HEK293 (cell line): ENCODE measurements around the gene IL36B.

ENCODE experiments used
- ZNF548 ChIP-seq: fragments of 450-650 bp; formaldehyde crosslinking; IDR thresholded peaks from 2 replicates; pipeline ENCODE4 v1.5.1; 2016; ENCODE audit warnings: missing biosample characterization, missing genetic modification characterization
- ZNF677 ChIP-seq: fragments of 450-650 bp; IDR thresholded peaks from 2 replicates; pipeline ENCODE4 v1.5.0; 2018; ENCODE audit warnings: missing biosample characterization, mild to moderate bottlenecking, missing genetic modification characterization, moderate library complexity
- TF ChIP-seq, protein P1 (sequence below): fragments of 450-650 bp; formaldehyde crosslinking; IDR thresholded peaks from 2 replicates; pipeline ENCODE4 v1.5.1; 2016; ENCODE audit warnings: missing biosample characterization, missing genetic modification characterization

DNA sequence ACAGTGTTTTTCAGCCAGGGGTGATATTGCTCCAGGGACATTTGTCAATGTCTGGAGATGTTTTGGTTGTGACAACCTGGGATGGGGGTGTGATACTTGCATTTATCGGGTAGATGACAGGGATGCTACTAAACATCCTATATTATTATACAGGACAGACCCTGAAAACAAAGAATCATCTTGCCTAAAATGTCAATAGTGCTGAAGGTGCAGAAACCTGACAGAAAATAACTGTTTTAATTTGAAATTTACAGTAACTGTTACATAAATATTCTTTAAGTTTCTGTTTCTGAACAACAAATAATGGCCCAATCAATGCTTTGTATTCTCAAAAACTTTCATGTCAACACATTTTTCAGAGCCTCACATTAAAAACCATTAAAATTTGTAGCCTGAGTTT, 45.4 kb downstream of the IL36B start:
- TF ChIP-seq, protein P1, sequence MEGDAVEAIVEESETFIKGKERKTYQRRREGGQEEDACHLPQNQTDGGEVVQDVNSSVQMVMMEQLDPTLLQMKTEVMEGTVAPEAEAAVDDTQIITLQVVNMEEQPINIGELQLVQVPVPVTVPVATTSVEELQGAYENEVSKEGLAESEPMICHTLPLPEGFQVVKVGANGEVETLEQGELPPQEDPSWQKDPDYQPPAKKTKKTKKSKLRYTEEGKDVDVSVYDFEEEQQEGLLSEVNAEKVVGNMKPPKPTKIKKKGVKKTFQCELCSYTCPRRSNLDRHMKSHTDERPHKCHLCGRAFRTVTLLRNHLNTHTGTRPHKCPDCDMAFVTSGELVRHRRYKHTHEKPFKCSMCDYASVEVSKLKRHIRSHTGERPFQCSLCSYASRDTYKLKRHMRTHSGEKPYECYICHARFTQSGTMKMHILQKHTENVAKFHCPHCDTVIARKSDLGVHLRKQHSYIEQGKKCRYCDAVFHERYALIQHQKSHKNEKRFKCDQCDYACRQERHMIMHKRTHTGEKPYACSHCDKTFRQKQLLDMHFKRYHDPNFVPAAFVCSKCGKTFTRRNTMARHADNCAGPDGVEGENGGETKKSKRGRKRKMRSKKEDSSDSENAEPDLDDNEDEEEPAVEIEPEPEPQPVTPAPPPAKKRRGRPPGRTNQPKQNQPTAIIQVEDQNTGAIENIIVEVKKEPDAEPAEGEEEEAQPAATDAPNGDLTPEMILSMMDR: no peak
- no peak for TF ChIP-seq ZNF677
- no peak for TF ChIP-seq ZNF548 (tag by site-specific recombination)
